ENCODE results near the gene BAZ2B.
"Not testable (repeated sequence)": the region's sequence is repeated elsewhere in the genome, so short reads cannot be mapped to it uniquely, and the experiment has no call there.

BAZ2B gene

GRCh38 chr2:159616286-159616701, at the start of gene BAZ2B:
Gene BAZ2B (minus strand): TSS chr2:159616548. CDS start chr2:159478719, 137,829 bp downstream.
- no peak for DNase-seq

GRCh38 chr2:159661286-159661685, 44.9 kb upstream of the BAZ2B start:
- DNase-seq: no peak

- no peak for DNase-seq
Observed at GRCh38 chr2:159658881-159659873, 42.8 kb upstream of the BAZ2B start.

- DNase-seq: no peak
Observed at GRCh38 chr2:159653962-159654361, 37.6 kb upstream of the BAZ2B start.

- DNase-seq: no peak
Observed at GRCh38 chr2:159651884-159652283, 35.5 kb upstream of the BAZ2B start.

- DNase-seq: no peak
Observed at GRCh38 chr2:159650574-159650973, 34.2 kb upstream of the BAZ2B start.

- DNase-seq: no peak
Observed at GRCh38 chr2:159648643-159649042, 32.3 kb upstream of the BAZ2B start.

GRCh38 chr2:159647667-159648066, 31.3 kb upstream of the BAZ2B start:
- DNase-seq: no peak

- no peak for DNase-seq
Observed at GRCh38 chr2:159640176-159640575, 23.8 kb upstream of the BAZ2B start.

- DNase-seq: no peak
Observed at GRCh38 chr2:159639712-159640111, 23.4 kb upstream of the BAZ2B start.

GRCh38 chr2:159639071-159639470, 22.7 kb upstream of the BAZ2B start:
- no peak for DNase-seq

- no peak for DNase-seq
Observed at GRCh38 chr2:159637988-159638501, 21.7 kb upstream of the BAZ2B start.

- DNase-seq: no peak
Observed at GRCh38 chr2:159637240-159637639, 20.9 kb upstream of the BAZ2B start.

- DNase-seq: no peak
Observed at GRCh38 chr2:159635006-159635789, 18.9 kb upstream of the BAZ2B start.

GRCh38 chr2:159633219-159633618, 16.9 kb upstream of the BAZ2B start:
- DNase-seq: no peak

GRCh38 chr2:159625628-159626027, 9.3 kb upstream of the BAZ2B start:
- not testable (repeated sequence) for DNase-seq

- DNase-seq: no peak
Observed at GRCh38 chr2:159623436-159623835, 7.1 kb upstream of the BAZ2B start.

- DNase-seq: no peak
Observed at GRCh38 chr2:159622966-159623365, 6.6 kb upstream of the BAZ2B start.

GRCh38 chr2:159620796-159621195, 4.4 kb upstream of the BAZ2B start:
- DNase-seq: no peak

GRCh38 chr2:159617646-159618045, 1.3 kb upstream of the BAZ2B start:
- no peak for DNase-seq

GRCh38 chr2:159617100-159617499, 752 bp upstream of the BAZ2B start:
- no peak for DNase-seq

- peak; percentile 42 for DNase-seq
Observed at GRCh38 chr2:159615367-159616285, 722 bp downstream of the BAZ2B start.

Measured in CD4-positive, alpha-beta T cell treated with Interleukin-17A for 4 hours (primary cell).